GM18505 (cell line): ENCODE data around the gene DDX59.

Experiments
- ATAC-seq: cut with Tn5 transposase; IDR thresholded peaks from one replicate; pipeline ENCODE4 v1.9.1; 2021; ENCODE audit not compliant: unreplicated experiment
- POLR2A ChIP-seq: IDR thresholded peaks from 4 replicates; pipeline ENCODE4 v1.6.1; 2011; ENCODE audit warnings: borderline replicate concordance; ENCODE audit not compliant: insufficient read depth, insufficient read length; ENCODE audit errors: extremely low read depth

Gene DDX59

DNA sequence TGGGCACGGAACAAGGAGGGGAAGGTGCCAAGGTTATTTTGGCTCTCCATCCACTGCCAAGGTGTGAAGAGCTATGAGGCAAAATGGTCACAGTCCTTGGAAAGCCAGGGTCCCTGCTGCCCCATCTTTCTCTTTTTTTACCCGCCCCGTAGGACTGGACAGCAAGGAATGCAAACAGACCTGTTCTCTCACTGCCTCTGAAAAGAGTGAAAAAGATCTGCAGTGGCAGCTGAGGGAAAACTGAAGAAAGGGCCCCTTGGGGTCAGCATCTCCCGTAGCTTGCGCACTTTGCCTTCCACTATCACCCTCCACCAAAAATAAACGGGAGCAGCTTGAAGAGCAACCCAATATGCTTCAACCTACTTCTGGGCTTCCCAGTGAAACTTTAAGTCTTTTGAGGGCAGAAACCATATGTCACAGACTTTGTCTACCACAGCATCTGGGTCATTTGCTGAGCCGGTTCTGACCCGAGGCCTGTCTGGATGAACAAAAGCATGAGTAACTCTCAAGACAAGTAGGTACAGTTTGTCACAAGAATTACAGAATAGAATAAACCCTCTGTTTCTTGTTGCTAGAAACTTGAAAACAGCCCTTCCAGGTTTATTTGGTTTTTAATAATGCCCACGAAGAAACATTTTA is 39.7 kb downstream of the DDX59 start:
- TF ChIP-seq POLR2A: no peak
- no peak for ATAC-seq

DNA sequence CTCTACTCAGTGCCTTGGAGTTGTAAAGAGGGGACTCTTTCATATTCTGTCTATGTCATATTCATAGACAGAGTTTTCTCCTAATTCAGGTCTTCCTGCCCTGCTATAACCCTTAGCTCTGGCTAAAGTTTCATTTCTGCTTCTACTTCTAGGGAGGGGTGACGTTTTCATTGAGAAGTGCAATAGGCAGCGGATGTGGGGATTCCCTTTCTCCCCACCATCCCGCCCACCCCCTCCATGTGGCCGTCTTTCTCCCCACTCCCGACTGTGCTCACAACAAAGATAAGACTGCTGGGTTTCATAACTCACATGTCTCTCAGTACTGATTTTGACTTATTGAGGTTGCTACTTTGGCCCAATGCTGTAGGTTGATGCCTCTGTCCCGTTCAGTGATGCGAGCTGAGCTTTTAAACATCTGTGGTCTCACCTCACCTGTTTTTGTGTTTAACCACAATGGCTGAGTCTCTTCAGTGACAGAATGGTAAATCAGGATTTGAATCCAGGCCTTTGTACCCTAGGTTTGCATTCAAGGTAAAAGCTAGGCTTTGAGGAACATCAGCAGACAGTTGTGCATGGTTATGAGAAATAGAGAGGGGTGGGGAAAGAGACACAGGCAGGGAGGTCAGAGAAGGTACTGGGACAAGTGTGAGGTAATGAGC is 41.4 kb downstream of the DDX59 start:
- TF ChIP-seq POLR2A: peak; percentile 43
- peak; percentile 67 for ATAC-seq

DNA sequence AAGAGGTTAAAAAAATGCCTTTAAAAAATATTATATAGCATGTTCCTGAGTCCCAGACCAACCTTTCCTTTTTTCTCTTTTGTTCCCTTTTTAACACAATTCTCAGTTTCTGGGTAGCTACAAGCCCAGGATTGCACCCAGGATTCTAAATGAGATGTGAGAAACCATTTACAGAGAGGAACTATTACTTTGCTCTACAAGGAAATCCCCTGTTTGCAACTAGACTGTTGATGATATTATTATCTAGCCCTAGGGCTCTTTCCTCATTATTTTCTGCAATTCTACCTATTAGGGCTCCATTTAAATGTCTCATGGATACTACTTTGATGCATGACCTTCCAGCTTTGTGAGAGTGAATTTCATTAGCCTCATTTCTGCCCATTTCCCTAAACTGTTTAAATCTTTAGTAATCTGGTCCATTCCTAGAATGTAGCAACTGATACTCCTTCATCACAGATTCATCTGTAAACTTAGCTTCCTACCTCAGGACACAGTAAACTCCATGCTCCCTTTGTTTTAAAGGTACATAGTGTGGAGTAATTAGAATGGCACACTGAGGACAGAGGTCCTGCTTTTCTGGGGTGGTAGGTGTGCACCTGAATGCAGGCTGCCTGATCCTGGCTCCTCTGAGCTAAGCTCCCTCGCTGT is 42.0 kb downstream of the DDX59 start:
- ATAC-seq: no peak
- TF ChIP-seq POLR2A: no peak

DNA sequence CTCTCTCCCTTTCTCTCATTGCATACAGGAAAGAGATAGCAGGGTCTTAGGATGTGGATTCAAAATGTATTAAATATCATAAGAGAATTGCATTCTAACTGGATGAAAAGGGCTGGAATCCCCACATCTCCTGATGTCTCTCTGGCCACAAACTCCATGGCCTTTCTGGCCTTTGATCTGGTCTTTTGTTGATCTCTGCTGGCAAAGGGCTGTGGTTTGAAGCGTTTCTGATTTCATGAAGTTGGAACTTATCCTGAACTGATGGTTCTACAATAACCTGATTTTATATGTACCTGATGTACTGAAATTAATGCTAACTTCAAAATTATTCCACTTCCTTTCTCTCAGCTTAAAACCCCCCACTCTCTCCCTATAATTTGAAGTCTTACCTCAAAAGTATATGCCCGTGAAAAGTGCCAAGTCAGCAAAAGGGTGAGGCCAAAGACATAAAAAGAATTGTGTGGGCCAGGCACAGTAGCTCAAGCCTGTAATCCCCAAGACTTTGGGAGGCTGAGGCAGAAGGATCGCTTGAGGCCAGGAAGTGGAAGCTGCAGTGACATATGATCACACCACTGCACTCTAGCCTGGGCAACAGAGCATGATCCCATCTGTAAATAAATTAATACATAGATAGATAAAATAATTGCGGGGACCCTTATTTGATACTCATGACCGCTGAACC is 42.7 kb downstream of the DDX59 start:
- no peak for ATAC-seq
- TF ChIP-seq POLR2A: no peak

DNA sequence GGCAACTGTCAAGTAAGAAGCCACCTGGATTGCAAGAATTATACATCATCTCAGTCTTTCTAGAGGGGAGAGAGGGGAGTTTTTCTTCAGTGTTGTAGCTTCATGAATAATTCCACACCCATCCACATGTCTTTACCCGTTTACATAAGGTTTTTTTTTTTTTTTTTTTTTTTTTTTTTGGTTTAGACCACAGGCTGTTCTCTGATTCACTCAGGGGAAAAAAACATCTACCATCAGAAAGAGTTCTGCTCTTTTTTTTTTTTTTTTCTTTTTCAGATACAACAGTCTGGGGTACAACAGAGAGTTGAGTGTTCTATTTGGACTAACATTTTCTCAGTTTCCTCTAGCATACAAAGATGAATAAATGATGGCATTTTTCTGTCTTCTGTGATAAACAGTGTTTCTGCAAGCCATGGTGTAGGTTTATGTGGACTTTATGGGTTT is 44.3 kb downstream of the DDX59 start:
- TF ChIP-seq POLR2A: no peak
- no peak for ATAC-seq

DNA sequence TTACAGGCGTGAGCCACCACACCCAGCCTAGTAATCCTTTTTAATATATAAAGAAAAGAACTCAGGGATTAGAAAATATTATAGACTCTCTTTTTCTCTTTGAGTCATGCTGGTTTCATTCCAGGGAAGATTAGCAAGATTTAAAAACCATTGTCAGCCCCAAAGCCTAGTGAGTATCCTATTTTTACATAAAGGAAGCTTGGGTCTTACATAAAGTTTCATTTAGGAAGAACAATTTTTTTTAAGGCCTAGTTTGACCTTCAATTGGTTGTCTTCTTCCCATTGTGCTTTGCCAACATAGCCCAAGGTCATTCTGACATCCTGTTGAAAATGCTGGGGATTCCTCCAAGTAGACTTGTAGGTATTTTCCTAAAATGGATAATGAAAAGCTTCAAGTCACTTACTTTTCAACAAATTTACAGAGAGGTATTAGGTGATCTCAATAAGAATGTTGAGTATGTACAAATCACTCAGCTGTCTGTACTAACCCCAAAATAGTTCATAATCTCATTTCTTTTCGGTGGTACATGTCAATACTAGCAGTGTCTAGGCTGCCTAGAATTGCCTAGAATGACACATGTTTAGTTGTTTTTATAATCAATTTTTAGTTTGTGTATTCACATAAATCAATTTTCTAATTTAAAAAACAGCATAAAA is 44.9 kb downstream of the DDX59 start:
- TF ChIP-seq POLR2A: no peak
- no peak for ATAC-seq

DNA sequence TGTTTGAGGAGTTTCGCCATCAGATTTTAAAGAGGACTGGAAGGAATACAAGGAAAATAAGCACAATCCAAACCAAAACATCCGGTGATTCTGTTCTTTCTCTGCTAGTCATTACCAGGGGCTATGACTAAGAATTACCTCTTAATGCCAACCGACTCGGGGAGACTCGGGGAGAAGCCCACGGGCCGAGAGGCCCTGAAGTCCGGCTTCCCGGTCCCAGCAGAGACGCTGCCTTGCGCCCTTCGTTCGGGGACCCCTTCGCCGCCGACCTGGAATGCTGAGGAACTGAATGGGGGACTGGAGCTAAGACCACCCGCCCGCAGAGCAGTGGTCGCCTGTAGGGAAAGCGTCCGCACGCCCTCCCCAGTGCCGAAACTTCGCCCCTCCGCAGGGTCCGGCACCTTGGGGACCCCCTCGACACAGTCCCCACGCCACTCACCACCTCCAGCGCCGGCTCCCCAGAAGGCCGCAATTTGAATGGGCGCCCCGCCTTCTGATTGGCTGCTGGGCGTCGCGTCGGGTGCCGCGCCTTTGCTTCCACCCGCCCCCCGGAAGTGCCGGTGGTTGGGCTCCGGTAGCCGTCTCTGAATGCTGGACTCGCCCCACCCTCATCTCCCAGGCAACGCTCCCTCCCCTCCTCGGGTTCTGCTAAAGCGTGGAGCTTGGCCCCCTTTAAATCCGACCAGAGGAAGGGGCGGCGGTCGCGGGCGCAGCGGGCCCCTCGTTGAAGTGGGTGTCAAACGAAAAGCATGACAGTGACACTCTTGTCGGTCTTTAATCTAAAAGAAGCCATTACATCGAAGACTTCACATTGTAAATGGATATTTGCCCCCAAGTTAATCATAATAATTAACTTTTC is 49.2 kb downstream of the DDX59 start, which contains the start of gene KIF14:
Gene KIF14, minus strand, starts transcription at position 479 of the 859 bp plus-strand sequence. CDS start 2,028 bp downstream, outside the sequence.
- peak; percentile 64 for TF ChIP-seq POLR2A
- peak; percentile 93 for ATAC-seq

DNA sequence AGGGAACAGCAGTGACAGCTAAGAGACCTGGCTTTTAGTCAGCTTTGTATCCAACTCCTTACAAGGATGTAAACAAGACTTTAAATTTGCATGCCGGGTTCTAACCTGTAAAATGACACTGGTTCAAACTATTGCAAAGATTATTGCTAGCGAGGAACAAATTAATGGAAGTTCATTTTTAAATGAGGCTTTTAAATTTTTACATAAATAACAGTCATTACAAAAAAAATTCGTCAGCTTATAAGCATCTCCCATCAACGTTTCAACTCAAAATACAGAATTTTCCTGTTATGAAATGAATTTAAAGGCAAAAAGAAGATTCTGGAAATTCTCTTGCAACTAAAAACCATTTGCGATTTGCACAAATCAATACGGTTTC is 49.8 kb downstream of the DDX59 start:
- ATAC-seq: no peak

DNA sequence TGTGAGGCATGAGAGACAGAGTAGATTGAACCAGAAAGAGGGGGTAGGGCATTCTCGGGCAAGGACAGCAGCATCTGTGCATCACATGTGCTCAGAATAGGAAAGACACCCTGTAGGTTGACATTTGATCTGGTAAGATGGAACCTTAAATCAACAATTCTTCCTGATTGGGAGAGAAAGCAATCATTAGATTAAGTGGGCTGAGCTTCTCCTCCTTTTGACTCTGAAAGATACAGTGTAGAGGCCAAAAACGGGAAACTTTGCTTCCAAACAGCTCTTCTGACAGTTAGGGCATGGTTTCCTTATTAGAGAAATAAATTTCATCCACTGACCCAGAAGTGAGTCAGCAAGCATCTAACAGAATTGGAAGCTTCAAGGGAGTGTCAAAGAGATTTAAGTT is 58.9 kb downstream of the DDX59 start:
- ATAC-seq: no peak
- TF ChIP-seq POLR2A: no peak

More for the DNA sequence above, 49.8 kb downstream of the DDX59 start:
- TF ChIP-seq POLR2A: no peak

DNA sequence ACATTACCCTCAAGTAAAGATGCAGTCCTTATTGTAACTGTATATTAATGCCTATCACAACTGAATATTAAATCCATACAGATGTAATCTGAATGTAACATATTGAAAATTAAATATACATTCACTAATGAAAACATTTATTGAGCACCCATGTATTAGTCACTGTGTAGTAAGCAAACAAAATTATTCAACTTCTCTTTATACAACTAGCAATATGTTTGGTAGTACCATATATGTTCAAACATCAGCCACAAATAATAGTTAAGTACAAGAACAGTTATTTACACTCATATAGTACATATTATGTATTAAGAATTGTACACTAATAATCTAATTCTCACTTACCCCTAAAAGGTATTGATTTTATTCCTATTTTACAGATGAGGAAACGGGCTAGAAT is 67.1 kb downstream of the DDX59 start:
- TF ChIP-seq POLR2A: no peak
- ATAC-seq: no peak
